Astrocyte (in vitro differentiated cells and primary cell): ENCODE data around the gene C3orf22.

Experiments
- EZH2 ChIP-seq: IDR thresholded peaks from 2 replicates; pipeline ENCODE4 v1.6.1; 2012; ENCODE audit warnings: mild to moderate bottlenecking, low read length, inconsistent platforms; ENCODE audit not compliant: insufficient read depth
- TF ChIP-seq, protein P1 (sequence below): IDR thresholded peaks from 2 replicates; pipeline ENCODE4 v1.5.1; 2011; ENCODE audit warnings: low read depth, mild to moderate bottlenecking, inconsistent platforms, low read length, moderate library complexity; ENCODE audit not compliant: insufficient read depth

GRCh38 chr3:126577261-126577660, 18.5 kb upstream of the C3orf22 start:
- TF ChIP-seq, protein P1, sequence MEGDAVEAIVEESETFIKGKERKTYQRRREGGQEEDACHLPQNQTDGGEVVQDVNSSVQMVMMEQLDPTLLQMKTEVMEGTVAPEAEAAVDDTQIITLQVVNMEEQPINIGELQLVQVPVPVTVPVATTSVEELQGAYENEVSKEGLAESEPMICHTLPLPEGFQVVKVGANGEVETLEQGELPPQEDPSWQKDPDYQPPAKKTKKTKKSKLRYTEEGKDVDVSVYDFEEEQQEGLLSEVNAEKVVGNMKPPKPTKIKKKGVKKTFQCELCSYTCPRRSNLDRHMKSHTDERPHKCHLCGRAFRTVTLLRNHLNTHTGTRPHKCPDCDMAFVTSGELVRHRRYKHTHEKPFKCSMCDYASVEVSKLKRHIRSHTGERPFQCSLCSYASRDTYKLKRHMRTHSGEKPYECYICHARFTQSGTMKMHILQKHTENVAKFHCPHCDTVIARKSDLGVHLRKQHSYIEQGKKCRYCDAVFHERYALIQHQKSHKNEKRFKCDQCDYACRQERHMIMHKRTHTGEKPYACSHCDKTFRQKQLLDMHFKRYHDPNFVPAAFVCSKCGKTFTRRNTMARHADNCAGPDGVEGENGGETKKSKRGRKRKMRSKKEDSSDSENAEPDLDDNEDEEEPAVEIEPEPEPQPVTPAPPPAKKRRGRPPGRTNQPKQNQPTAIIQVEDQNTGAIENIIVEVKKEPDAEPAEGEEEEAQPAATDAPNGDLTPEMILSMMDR, result no peak
- no peak for TF ChIP-seq EZH2
